Measurements from ENCODE around the gene RASD1. TPM values are rescaled to one million over a fixed set of nuclear protein-coding genes. Genes with fewer than 3 reads are reported as not detected.

RASD1 gene
- total RNA-seq, 5 donors from 2014 or later (not counting 1 experiment from before 2014, with no cell fraction given) = 0.70 to 2.9 (median 2.0) TPM

- Mint-ChIP-seq H3K36me3 (no peaks in the 10 kb centered on the region), H3K27me3 (no peaks in the 10 kb centered on the region), H3K9me3 (no peaks in the 10 kb centered on the region), H3K27ac (no peak overlapping the region), H3K4me1 (no peaks in the 10 kb centered on the region), H3K4me3 (no peak overlapping the region)
- ATAC-seq (replicated peaks in 1 of 4) (no peak), DNase-seq (no peak)
- POLR2A ChIA-PET = no interaction called here
- Histone ChIP-seq H3K27ac (ENCODE audit: low read length) (no peak overlapping the region), H3K27me3 (replicated peaks in 1 of 2; ENCODE audit: control insufficient read depth in 2 of 2, extremely low read depth in 1 of 2, insufficient read depth in 2 of 2, low read length in 1 of 2) (no peaks in the 10 kb centered on the region), H3K4me3 (ENCODE audit: control insufficient read depth in 1 of 2, extremely low read depth in 1 of 2, low read length in 1 of 2) (no peak overlapping the region), H3K9me3 (no peaks in the 10 kb centered on the region), H3K4me1 (ENCODE audit: control insufficient read depth in 1 of 2, extremely low read depth in 1 of 2, insufficient read depth in 2 of 2, low read length in 2 of 2) (no peaks in the 10 kb centered on the region), H3K36me3 (ENCODE audit: control insufficient read depth in 2 of 2, extremely low read depth in 1 of 2, insufficient read depth in 1 of 2, low read length in 1 of 2) (peaks cover 0 to 3% of the 10 kb centered on the region in 2 donors)
- WGBS (ENCODE audit: insufficient coverage) = 71% methylated on average over 20 of the region's 20 CpGs
- CTCF ChIA-PET = interaction anchor here in 1 of 2 donors (0.5 kb wide), 1 partner anchor 1089 kb away, joined by 6 read pairs; no protein-coding TSS in a partner anchor
Measured at GRCh38 chr17:17510456-17511292, 14.5 kb upstream of the RASD1 start.

GRCh38 chr17:17509601-17510425 is 13.6 kb upstream of the RASD1 start:
- no peak overlapping the region for H3K4me3 Mint-ChIP-seq
- Histone ChIP-seq H3K27me3 (replicated peaks in 1 of 2; ENCODE audit: control insufficient read depth in 2 of 2, extremely low read depth in 1 of 2, insufficient read depth in 2 of 2, low read length in 1 of 2) (peaks cover 0 to under 1% of the 10 kb centered on the region in 2 experiments), H3K4me3 (ENCODE audit: control insufficient read depth in 1 of 2, extremely low read depth in 1 of 2, low read length in 1 of 2) (no peak overlapping the region), H3K9me3 (no peaks in the 10 kb centered on the region), H3K36me3 (ENCODE audit: control insufficient read depth in 2 of 2, extremely low read depth in 1 of 2, insufficient read depth in 1 of 2, low read length in 1 of 2) (peaks cover 0 to 3% of the 10 kb centered on the region in 2 donors), H3K27ac (ENCODE audit: low read length) (no peak overlapping the region), H3K4me1 (ENCODE audit: control insufficient read depth in 1 of 2, extremely low read depth in 1 of 2, insufficient read depth in 2 of 2, low read length in 2 of 2) (no peaks in the 10 kb centered on the region)
- no peak for ATAC-seq (replicated peaks in 1 of 4)
- 90% methylated on average over 20 of the region's 21 CpGs for WGBS (ENCODE audit: insufficient coverage)
- H3K36me3 Mint-ChIP-seq = no peaks in the 10 kb centered on the region
- H3K27me3 Mint-ChIP-seq = no peaks in the 10 kb centered on the region
- H3K27ac Mint-ChIP-seq = no peak overlapping the region
- DNase-seq = no peak
- no peaks in the 10 kb centered on the region for H3K9me3 Mint-ChIP-seq
- CTCF ChIA-PET = no interaction called here
- no peaks in the 10 kb centered on the region for H3K4me1 Mint-ChIP-seq
- POLR2A ChIA-PET = no interaction called here

- no peaks in the 10 kb centered on the region for H3K4me1 Mint-ChIP-seq
- DNase-seq (no peak), ATAC-seq (replicated peaks in 1 of 4) (no peak)
- H3K27me3 Mint-ChIP-seq = no peaks in the 10 kb centered on the region
- H3K9me3 Mint-ChIP-seq = no peaks in the 10 kb centered on the region
- H3K4me3 Mint-ChIP-seq = no peak overlapping the region
- H3K27ac Mint-ChIP-seq = no peak overlapping the region
- POLR2A ChIA-PET = no interaction called here
- H3K27me3 ChIP-seq (replicated peaks in 1 of 2; ENCODE audit: control insufficient read depth in 2 of 2, extremely low read depth in 1 of 2, insufficient read depth in 2 of 2, low read length in 1 of 2) = peaks cover 0 to 2% of the 10 kb centered on the region in 2 experiments
- H3K4me1 ChIP-seq (ENCODE audit: control insufficient read depth in 1 of 2, extremely low read depth in 1 of 2, insufficient read depth in 2 of 2, low read length in 2 of 2) = no peaks in the 10 kb centered on the region
- CTCF ChIA-PET = no interaction called here
- no peak overlapping the region for H3K27ac ChIP-seq (ENCODE audit: low read length)
- 91% methylated on average over 17 of the region's 33 CpGs for WGBS (ENCODE audit: insufficient coverage)
- H3K9me3 ChIP-seq = no peaks in the 10 kb centered on the region
- H3K4me3 ChIP-seq (ENCODE audit: control insufficient read depth in 1 of 2, extremely low read depth in 1 of 2, low read length in 1 of 2) = no peak overlapping the region
- H3K36me3 ChIP-seq (ENCODE audit: control insufficient read depth in 2 of 2, extremely low read depth in 1 of 2, insufficient read depth in 1 of 2, low read length in 1 of 2) = peaks cover 0 to 3% of the 10 kb centered on the region in 2 donors
- H3K36me3 Mint-ChIP-seq = no peaks in the 10 kb centered on the region
Measured at GRCh38 chr17:17508646-17509591, 12.7 kb upstream of the RASD1 start.

- DNase-seq = no peak
- no peak for ATAC-seq (replicated peaks in 1 of 4)
- CTCF ChIA-PET = no interaction called here
Measured at GRCh38 chr17:17508019-17508535, 11.9 kb upstream of the RASD1 start.

GRCh38 chr17:17507465-17508011 is 11.3 kb upstream of the RASD1 start:
- WGBS (ENCODE audit: insufficient coverage) = 89% methylated on average over 14 of the region's 16 CpGs

More at GRCh38 chr17:17508019-17508535, 11.9 kb upstream of the RASD1 start:
- Mint-ChIP-seq H3K4me3 (no peak overlapping the region), H3K36me3 (no peaks in the 10 kb centered on the region), H3K27me3 (peaks cover 0 to under 1% of the 10 kb centered on the region in 2 donors), H3K27ac (no peak overlapping the region), H3K9me3 (no peaks in the 10 kb centered on the region), H3K4me1 (no peaks in the 10 kb centered on the region)
- H3K27ac ChIP-seq (ENCODE audit: low read length) = no peak overlapping the region
- H3K36me3 ChIP-seq (ENCODE audit: control insufficient read depth in 2 of 2, extremely low read depth in 1 of 2, insufficient read depth in 1 of 2, low read length in 1 of 2) = peaks cover 0 to 3% of the 10 kb centered on the region in 2 donors
- H3K9me3 ChIP-seq = no peaks in the 10 kb centered on the region
- no peak overlapping the region for H3K4me3 ChIP-seq (ENCODE audit: control insufficient read depth in 1 of 2, extremely low read depth in 1 of 2, low read length in 1 of 2)
- H3K4me1 ChIP-seq (ENCODE audit: control insufficient read depth in 1 of 2, extremely low read depth in 1 of 2, insufficient read depth in 2 of 2, low read length in 2 of 2) = no peaks in the 10 kb centered on the region
- POLR2A ChIA-PET = no interaction called here
- 88% methylated on average over 9 of the region's 11 CpGs for WGBS (ENCODE audit: insufficient coverage)
- peaks cover 0 to 2% of the 10 kb centered on the region in 2 experiments for H3K27me3 ChIP-seq (replicated peaks in 1 of 2; ENCODE audit: control insufficient read depth in 2 of 2, extremely low read depth in 1 of 2, insufficient read depth in 2 of 2, low read length in 1 of 2)

More at GRCh38 chr17:17507465-17508011, 11.3 kb upstream of the RASD1 start:
- Histone ChIP-seq H3K27me3 (replicated peaks in 1 of 2; ENCODE audit: control insufficient read depth in 2 of 2, extremely low read depth in 1 of 2, insufficient read depth in 2 of 2, low read length in 1 of 2) (peaks cover 0 to 2% of the 10 kb centered on the region in 2 experiments), H3K4me1 (ENCODE audit: control insufficient read depth in 1 of 2, extremely low read depth in 1 of 2, insufficient read depth in 2 of 2, low read length in 2 of 2) (no peaks in the 10 kb centered on the region), H3K4me3 (ENCODE audit: control insufficient read depth in 1 of 2, extremely low read depth in 1 of 2, low read length in 1 of 2) (no peak overlapping the region), H3K27ac (ENCODE audit: low read length) (no peak overlapping the region), H3K36me3 (ENCODE audit: control insufficient read depth in 2 of 2, extremely low read depth in 1 of 2, insufficient read depth in 1 of 2, low read length in 1 of 2) (peaks cover 0 to 3% of the 10 kb centered on the region in 2 donors), H3K9me3 (no peaks in the 10 kb centered on the region)
- Mint-ChIP-seq H3K9me3 (no peaks in the 10 kb centered on the region), H3K36me3 (no peaks in the 10 kb centered on the region), H3K4me3 (no peak overlapping the region), H3K27ac (no peak overlapping the region), H3K4me1 (no peaks in the 10 kb centered on the region), H3K27me3 (peaks cover 0 to 5% of the 10 kb centered on the region in 2 donors)
- ATAC-seq (replicated peaks in 1 of 4) (no peak), DNase-seq (no peak)
- ChIA-PET CTCF (no interaction called here), POLR2A (no interaction called here)
